GM20431 (cell line): Measurements from ENCODE around the gene RAB11A.

Experiments used
- in situ Hi-C: fragments of 300-500 bp; cut with MseI, MboI; formaldehyde crosslinking; loops from one replicate; pipeline ENCODE4 v1.15.0; 2020; ENCODE audit warnings: low sequenced_read_pairs; ENCODE audit not compliant: unreplicated experiment

RAB11A gene

GRCh38 chr15:65877749-65878148 lies 8.5 kb downstream of the RAB11A start:
- in situ Hi-C loops: no loop called here

DNA sequence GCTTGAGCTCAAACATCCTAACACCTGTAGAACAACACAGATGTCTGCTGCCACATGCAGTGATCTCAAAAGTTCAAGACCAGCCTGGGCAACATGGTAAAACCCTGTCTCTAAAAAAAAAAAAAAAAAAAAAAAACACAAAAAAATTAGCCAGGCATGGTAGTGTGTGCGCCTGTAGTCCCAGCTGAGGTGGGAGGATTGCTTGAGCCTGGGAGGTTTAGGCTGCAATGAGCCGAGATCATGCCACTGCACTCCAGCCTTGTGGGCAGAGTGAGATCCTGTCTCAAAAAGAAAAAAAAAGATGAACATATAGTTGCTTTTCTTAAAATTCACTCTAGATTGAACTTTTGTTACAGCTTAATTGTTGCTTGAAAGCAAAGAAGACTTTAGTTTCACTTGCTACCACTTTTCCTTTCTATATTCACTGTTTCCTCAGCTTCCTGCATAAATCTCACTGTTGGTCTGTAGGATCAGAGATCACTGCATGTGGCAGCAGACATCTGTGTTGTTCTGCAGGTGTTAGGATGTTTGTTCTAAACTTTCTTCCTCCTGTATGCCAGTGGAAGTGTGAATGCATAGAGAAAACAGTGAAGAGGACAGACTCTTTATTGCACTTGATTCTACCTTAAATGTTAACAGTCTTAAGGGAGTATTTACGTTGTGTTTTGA lies 12.6 kb downstream of the RAB11A start:
- in situ Hi-C loops: no loop called here

- in situ Hi-C loops: no loop called here
These were observed 14.3 kb downstream of the RAB11A start for GRCh38 chr15:65883571-65883970.

- in situ Hi-C loops: no loop called here
These were observed 15.2 kb downstream of the RAB11A start for GRCh38 chr15:65884511-65884910.

DNA sequence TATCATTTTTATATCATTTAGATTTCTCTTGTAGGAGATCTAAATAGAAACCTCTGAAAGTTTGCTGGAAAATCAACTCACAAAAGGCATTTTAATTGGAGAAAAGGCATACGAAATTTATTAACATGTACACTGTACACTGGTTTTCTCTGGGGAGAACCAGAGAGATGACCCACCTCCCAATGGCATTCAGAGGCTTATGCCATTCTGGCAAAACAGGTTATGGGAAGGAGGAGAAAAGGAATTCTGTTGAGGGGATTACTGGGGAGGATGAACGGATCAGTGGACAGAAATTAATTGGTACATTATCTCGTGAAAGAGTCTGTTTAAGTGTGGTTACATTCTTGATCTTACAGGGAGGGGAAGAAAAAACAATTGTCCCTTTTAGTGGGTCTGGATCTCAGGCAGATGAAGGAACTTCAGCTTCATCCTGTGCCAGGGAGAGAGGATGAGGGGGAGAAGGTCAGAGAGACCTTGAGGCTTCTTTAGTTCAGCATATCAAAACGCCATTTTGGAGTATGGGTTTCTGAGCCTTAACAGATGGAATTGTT lies 16.5 kb downstream of the RAB11A start:
- in situ Hi-C loops: no loop called here

DNA sequence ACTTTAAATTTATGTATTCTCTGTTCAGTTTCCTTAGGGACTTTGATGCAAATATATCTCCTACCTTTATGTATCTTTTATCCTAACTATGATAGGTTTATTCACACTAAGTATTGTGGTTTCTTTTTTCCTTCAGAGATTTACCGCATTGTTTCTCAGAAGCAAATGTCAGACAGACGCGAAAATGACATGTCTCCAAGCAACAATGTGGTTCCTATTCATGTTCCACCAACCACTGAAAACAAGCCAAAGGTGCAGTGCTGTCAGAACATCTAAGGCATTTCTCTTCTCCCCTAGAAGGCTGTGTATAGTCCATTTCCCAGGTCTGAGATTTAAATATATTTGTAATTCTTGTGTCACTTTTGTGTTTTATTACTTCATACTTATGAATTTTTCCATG lies 18.3 kb downstream of the RAB11A start:
- in situ Hi-C loops: no loop called here

DNA sequence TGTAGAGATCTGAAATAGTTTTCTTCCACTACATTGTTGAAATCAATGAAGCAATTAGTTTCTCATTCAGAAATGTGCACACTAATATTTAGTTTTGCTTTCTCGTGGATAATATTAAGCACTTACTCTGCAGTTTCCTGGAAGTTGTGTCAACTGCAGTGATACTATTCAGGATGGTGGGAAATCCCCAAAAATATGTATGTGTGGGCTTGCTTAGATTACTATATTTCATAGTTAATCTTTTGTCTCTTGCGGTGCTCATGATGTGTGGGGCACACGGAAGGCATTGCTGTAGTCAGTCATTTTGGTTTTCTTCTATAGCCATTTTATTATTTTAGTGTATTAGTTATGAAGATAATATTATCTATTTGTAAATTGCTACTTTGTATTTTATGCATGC lies 19.7 kb downstream of the RAB11A start:
- in situ Hi-C loops: no loop called here

DNA sequence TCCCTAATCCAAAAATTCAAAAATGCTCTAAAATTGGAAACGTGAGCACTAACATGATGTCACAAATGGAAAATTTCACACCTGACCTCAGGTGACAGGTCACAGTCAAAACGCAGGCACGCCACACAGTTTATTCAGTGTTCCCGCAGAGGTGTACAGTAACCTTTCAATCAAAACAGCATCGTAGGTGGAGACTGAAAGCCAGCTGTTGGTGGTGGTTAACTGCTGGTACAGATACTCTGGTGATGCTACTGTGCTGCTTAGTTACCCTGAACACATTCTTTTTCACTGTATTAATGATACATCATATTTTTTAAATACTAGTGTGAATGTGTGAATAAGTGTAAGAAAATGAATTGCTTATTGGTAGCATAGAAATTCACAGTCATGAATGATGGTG lies 23.8 kb downstream of the RAB11A start:
- in situ Hi-C loops: no loop called here

DNA sequence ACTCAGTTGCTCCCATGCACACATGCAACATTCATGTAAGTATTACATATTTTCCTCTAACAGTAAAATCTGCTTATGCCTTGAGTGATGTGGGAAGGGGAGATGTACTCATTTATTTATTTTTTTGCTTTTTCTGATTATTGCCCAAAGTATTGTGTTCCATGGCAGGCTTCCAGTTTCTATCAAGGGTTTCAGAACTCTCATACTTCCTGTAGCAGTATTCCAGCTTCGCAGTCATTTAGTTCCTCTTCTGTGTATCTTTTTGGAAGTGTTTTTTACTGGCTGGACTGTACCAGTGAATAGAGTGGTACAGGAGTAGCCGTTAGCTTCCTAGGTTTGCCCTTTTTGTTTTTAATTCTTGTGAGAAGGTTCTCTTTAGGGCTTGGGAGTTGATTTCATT lies 26.9 kb downstream of the RAB11A start:
- in situ Hi-C loops: no loop called here

GRCh38 chr15:65900488-65900887 lies 31.2 kb downstream of the RAB11A start:
- in situ Hi-C loops: loop anchor here (25.0 kb wide), 1 partner anchor 387 kb away; the partner anchor contains the start of gene DIS3L

DNA sequence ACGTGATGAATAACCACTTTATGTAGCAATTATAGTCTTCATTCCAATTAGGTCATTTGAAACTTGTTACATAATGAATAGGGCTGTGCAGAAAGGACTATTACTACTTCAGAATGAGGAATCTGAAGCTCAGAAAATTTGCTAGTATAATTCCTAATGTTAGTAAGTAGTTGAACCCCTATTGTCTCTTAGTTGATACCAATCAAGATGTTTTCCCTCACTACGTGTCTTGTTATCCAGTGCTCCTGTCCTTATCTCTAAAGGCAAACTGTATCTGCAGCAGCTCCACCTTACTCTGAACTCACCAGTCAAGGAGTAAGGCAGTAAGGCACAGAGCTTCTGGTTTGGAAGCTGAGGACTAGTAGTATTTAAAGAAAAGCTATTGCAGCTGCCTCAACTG lies 32.0 kb downstream of the RAB11A start:
- in situ Hi-C loops: loop anchor here (25.0 kb wide), 1 partner anchor 386 kb away; the partner anchor contains the start of gene DIS3L

DNA sequence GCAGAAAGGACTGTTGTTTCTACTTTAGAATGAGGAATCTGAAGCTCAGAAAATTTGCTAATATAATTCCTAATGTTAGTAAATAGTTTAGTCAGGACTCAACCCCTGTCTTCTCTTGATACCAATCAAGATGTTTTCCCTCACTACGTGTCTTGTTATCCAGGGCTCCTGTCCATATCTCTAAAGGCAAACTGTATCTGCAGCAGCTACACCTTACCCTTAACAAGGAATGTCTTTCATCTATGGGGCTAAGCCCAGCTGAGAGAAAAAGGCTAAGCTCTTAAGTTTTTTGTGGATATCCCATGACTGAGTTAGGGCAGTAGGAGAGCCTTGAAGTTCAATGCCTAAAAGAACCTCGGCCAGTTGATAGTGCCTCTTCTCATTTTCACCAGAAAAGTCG lies 32.5 kb downstream of the RAB11A start:
- in situ Hi-C loops: loop anchor here (25.0 kb wide), 1 partner anchor 385 kb away; the partner anchor contains the start of gene DIS3L

DNA sequence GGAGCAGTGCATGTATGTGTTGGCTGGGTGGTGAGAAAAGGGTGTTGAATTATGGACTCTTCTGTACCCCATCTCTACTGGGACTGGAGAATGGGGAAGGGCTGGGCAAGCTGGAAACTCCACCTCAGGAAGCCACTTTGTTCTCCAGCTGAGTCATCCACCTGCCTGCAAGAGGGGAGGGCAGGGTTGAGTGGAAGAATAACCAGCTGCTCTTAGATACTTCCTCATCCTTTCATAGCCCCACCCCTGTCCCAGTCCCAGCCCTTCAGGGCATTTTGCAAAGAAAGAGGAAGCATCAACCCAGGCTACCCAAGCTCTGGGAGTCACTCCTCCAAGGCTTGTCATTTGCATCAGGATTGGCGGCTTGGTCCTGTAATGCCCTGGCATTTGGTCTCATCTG lies 33.1 kb downstream of the RAB11A start:
- in situ Hi-C loops: loop anchor here (25.0 kb wide), 1 partner anchor 385 kb away; the partner anchor contains the start of gene DIS3L

DNA sequence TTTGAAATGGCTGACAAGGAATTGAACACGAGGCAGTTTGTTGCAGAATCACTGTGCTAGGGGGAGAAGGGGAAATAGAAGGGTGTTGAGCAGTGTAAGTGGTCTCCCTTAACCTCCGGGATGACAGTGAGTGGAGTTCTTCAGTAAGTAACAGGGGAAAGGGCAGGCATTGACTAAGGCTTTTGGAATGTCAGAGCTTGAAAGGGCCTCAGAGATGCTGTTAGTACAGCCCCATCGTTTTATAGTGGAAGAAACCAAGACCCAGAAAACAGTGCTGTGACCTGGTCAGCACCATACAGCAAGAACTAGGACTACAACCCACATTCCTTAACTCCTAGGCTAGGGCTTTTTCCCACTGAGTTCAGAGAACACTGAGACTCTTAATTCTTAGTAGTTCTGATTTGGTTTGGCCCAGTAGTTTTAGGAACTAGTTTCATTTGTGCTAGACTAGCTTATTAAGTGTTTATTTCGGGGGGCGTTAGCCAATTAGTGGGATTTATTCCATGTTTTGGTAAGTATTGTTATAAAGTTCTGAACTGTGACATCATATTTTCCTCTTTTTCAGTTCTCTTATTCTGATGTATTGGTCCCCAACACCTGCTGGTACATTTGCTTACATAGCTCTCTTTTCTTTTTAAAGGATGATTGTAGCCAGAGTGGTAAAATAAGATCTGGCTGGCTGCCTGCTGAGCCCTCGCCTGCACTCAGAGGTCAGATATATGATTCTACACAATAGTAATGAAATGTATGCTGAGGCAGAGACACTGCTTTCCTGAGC lies 34.2 kb downstream of the RAB11A start:
- in situ Hi-C loops: loop anchor here (25.0 kb wide), 1 partner anchor 384 kb away; the partner anchor contains the start of gene DIS3L

DNA sequence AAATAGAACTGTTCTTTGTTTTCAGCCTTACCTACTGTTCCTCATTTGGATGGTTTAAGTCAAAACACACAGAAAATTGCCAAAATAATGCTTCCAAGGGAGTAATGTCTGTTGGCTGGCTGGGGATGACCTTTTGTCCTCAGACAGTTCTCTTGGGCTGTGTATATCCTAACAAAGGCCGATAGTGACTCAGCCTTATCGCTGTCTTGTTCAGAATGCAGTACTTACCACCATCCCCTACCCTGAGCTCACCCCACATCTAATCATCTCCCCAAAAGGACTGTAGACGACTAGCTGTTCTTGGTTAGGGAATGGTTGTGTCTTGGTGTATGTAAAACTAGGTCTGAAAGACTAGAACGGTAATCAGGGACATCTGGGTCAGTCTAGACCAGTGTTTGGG lies 35.0 kb downstream of the RAB11A start:
- in situ Hi-C loops: loop anchor here (25.0 kb wide), 1 partner anchor 383 kb away; the partner anchor contains the start of gene DIS3L

DNA sequence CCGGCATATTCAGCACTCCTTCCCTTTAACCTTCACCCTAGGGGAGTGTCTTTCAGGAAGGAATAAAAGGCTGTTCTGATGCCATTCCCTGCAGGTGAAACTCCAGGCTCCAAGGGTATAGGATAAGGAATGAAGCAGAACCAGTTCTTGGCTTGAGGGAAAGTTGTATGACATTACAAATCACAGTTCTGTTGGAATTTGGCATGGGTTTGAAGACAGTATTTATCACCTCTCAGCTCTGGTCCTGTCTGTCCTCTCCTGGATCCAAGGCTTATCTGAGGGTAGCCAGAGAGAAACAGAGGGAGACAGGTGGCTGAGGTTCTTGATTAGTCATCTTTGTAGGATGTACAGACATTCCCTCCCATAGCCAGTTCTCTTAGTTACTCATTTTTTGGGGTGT lies 37.1 kb downstream of the RAB11A start:
- in situ Hi-C loops: loop anchor here (25.0 kb wide), 1 partner anchor 381 kb away; the partner anchor contains the start of gene DIS3L

- in situ Hi-C loops: loop anchor here (25.0 kb wide), 1 partner anchor 380 kb away; the partner anchor contains the start of gene DIS3L
These were observed 38.4 kb downstream of the RAB11A start for GRCh38 chr15:65907661-65908060.

DNA sequence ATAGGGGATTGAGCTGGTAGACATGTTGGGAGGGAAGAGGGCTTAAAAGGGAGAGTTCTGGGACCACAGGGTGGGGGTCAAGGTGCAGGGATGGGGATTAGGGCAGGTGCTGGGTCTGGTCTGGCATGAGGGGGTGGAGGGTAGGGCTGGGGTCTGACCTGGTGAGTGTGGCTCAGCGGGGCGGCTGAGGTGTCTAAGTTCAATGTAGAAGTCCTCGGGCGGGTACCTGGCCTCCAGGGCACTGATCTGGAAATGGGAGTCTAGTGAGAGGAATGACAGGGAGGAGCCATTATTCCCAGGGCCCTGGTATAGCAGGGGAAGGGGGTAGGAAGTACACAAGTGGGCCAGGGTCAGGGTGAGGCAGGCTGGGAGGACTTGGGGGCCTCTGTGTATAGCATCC lies 39.6 kb downstream of the RAB11A start:
- in situ Hi-C loops: loop anchor here (25.0 kb wide), 1 partner anchor 378 kb away; the partner anchor contains the start of gene DIS3L

DNA sequence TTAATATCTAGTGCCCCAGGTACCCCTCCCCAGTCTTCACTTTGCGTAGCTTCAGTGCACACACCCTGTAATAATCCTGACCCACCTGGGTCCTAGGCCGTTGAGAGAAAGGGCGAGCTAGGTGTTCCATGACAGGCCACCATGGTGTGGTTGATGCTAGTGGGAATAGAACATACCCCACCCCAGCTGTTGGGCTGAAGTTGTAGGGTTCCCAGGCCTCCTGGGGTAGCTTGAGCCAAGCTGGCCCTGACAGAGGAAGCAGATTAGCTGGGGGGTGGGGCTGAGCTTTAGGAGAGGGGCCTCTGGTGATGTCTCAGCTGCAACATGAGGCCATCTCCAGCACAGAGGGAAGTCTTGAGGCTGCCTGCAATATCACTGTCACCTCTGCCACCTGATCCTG lies 40.5 kb downstream of the RAB11A start:
- in situ Hi-C loops: loop anchor here (25.0 kb wide), 1 partner anchor 377 kb away; the partner anchor contains the start of gene DIS3L

- in situ Hi-C loops: loop anchor here (25.0 kb wide), 1 partner anchor 377 kb away; the partner anchor contains the start of gene DIS3L
These were observed 41.0 kb downstream of the RAB11A start for GRCh38 chr15:65910341-65910740.
